Stimulated activated CD4-positive, alpha-beta T cell treated with anti-CD3 and anti-CD28 coated beads, TNF-alpha, amount 100 ng/mL, for 48 hours (primary cell): ENCODE results near the gene ARHGAP8.

Experiments used
- DNase-seq, 3 donors: peaks; one replicate each; pipeline ENCODE4 v3.0.0-alpha.2; 2020; ENCODE audit warnings: low read depth in 3 of 3

Gene ARHGAP8

GRCh38 chr22:44724859-44725258, 27.5 kb upstream of the ARHGAP8 start:
- no peak for DNase-seq

- no peak for DNase-seq
Observed at GRCh38 chr22:44726439-44726838, 25.9 kb upstream of the ARHGAP8 start.

GRCh38 chr22:44727148-44727547, 25.2 kb upstream of the ARHGAP8 start:
- DNase-seq = no peak

DNA sequence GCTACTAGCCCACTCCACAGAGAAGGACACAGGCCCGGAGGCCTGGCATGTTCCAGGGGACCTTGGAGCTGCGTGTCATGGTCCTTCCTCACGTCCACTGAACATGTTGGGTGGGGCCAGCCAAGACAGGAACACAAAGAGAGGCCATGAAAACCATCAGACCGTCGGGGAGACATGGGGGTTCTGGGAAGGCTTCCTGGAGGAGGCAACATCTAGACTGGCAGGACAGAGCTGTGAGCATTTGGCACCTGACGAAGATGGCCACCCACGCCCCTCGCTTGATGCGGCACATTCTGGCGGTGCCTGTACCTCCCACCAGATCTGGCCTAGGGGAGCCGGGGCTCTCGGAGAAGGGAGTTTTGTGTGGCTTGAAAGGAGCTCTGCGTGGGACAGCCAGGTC, 24.7 kb upstream of the ARHGAP8 start:
- no peak for DNase-seq

DNA sequence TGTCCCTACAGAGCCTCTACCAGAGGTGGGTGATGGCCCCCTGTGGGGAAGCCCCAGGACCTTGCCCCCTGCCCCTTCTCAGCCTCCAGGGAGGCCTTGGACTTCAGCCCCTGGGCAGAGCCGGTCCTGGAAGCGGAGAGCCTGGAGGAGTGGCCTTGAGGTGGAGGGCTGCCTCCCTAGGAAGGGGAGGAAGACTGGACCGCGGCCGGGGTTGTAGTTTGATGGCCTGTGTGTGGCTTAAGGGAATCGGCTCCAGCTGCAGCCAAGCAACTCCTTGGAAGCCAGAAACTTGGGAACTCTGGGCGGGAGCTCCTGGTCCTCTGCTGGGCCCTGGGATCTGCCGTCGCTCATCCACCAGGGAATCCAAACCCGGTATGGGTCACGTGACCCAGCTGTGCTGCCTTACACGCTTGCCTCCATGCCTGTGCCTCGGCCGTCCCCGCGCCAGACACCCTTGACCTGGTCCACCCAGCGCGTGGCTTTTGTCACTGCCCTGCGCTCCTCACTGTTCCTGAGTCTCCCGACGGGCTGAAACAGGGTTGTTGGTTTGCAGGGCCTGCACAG, 23.5 kb upstream of the ARHGAP8 start:
- DNase-seq = no peak

- DNase-seq = no peak
Observed at GRCh38 chr22:44729391-44730021, 22.9 kb upstream of the ARHGAP8 start.

DNA sequence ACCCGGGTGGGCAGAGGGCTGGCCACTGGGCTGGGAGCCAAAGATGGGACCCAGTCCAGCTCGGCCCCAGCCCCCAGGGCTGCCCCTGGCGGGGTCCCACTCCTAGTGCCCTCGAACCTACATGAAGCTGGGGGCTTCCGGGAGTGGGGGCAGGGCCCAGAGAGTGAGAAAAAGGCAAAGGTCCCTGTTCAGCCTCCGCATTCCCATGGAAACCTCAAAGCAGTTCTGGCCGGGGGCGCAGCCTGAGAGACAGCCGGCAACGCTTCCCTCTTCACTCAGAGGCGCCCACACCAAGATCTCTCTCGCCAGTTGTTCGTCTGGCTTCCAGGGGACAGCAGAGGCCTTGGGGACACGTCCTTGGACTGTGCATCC, 22.4 kb upstream of the ARHGAP8 start:
- no peak for DNase-seq

DNA sequence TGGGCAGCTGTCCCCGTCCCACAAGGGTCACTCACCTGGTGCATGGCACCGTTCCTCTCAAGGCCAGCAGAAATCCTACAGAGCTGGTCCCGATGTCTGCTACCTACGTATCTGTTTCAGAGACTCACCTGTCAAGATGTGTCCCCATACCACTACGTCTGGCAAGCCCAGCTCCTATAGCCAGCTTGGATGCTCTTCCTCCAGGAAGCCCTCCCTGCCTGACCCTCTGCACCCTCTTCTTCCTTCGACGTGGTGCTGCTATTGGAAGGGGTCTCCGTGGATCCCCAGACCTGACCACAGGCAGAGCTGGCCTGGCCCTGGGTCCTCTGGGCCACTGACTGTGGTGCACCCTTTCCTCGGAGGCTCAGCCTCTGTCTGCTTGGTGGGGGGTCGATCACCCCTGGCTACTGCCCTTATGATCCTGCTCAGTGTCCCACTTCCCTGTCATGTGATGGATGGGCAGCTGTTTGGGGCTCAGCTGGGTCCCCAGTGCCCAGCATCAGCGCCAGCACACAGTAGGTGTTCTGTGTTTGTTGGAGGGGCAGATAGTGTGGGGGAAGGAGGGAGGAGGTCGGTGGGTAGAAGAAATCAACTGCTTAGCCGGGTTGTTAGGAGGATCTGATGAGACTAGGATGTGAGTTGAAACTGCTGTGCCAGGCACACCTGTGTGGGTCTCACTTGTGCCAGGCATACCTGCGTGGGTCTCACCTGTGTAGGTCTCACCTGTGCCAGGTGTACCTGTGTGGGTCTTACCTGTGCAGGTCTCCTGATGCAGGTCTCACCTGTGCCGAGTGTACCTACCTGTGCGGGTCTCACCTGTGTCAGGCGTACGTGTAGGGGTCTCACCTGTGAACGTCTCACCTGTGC, 21.7 kb upstream of the ARHGAP8 start:
- no peak for DNase-seq

DNA sequence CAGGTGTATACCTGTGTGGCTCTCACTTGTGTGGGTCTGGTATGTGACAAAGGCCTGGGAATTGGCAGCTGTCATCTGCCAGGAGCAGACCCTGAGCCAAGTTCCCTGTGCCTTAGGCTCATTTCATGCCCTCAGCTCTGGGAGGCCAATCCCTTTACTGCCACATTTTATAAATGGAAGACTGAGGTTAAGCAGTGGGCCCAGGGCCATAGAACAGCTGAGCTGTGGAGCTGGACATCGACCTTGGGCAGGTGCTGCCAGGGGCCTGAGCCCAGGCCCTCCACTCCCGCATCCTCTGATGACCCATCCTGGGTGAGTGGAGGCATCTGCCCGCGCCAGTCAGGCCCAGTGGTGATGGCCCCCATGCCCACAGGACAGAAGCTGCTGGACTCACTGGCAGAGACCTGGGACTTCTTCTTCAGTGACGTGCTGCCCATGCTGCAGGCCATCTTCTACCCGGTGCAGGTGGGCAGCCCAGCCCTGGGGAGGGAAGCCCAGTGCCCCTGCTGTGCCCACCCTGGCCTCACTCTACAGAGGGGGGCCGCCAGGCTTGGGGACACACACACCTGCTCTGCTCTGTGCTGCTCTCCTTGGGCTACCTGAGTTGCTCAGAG, 20.9 kb upstream of the ARHGAP8 start:
- no peak for DNase-seq

DNA sequence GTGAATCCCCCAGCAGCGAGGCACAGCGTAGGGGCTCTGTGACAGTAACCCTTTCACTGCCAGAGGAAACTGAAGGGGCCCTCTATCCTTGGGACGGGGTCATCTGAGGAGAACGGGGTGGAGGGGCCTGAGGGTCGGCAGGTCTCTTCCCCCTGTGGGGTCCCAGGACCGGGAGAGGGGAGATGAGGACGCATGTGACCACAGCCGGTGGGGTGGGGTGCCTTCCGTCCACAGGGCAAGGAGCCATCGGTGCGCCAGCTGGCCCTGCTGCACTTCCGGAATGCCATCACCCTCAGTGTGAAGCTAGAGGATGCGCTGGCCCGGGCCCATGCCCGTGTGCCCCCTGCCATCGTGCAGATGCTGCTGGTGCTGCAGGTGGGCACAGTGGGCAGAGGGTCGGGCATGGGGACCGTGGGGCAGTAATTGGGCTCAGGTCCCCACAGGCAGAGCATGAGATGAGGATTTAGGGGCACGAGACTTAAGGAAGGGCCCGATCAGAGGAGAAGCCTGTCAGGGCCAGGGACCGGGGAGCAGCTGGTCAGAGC, 20.3 kb upstream of the ARHGAP8 start:
- no peak for DNase-seq

- no peak for DNase-seq
Observed at GRCh38 chr22:44732661-44733060, 19.7 kb upstream of the ARHGAP8 start.

GRCh38 chr22:44733426-44734106, 18.8 kb upstream of the ARHGAP8 start:
- DNase-seq = no peak

DNA sequence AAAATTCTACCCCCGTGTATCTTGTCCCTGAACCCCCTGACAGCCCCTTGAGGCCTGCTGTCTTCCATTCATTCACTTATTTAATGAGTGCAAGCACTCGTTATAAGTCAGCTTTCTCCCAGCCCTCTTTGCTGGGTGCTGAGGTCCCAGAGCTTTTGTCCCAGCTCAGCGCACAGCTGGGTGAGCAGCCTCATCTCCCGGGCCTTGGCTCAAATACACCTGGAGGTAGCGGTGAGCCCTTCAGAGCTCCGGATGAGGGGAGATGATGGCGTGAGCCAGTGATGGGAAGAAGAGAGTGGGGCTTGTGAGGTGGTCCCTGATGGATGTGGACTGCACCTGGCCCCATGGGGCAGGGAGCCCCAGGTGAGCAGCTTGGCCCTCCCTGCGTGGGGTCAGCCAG, 18.1 kb upstream of the ARHGAP8 start:
- DNase-seq = no peak

GRCh38 chr22:44734801-44735517, 17.4 kb upstream of the ARHGAP8 start:
- no peak for DNase-seq

- peak; percentile 58 to 77 (median 74) for DNase-seq
Observed at GRCh38 chr22:44735518-44736428, 16.6 kb upstream of the ARHGAP8 start.

- no peak for DNase-seq
Observed at GRCh38 chr22:44736581-44737405, 15.6 kb upstream of the ARHGAP8 start.

- DNase-seq = no peak
Observed at GRCh38 chr22:44737406-44738346, 14.7 kb upstream of the ARHGAP8 start.

DNA sequence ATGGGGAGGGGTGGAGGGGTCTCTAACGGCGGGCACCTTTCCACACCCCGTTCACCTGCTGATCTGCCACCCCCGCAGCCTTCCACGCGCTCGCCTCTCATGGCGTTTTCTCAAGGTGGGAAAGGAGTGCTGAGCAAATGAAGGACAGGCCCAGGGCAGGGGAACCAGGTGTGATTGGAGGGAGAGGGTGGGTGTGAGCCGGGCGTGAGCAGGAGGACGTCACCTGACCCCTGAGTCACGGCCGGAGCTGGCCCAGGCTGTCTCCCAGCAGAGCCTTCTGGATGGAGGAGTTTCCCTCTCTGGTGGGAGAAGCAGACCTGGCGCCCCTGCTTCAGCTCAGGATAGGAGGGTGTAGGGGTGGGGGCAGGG, 14.0 kb upstream of the ARHGAP8 start:
- no peak for DNase-seq
